GM18867 (cell line): ENCODE data around the gene SLC39A11.
"Not testable (repeated sequence)": the region's sequence is repeated elsewhere in the genome, so short reads cannot be mapped to it uniquely, and the experiment has no call there.

Experiments
- ATAC-seq: cut with Tn5 transposase; IDR thresholded peaks from one replicate; pipeline ENCODE4 v1.9.1; 2021; ENCODE audit warnings: mild to moderate bottlenecking, moderate library complexity; ENCODE audit not compliant: unreplicated experiment

Gene SLC39A11

DNA sequence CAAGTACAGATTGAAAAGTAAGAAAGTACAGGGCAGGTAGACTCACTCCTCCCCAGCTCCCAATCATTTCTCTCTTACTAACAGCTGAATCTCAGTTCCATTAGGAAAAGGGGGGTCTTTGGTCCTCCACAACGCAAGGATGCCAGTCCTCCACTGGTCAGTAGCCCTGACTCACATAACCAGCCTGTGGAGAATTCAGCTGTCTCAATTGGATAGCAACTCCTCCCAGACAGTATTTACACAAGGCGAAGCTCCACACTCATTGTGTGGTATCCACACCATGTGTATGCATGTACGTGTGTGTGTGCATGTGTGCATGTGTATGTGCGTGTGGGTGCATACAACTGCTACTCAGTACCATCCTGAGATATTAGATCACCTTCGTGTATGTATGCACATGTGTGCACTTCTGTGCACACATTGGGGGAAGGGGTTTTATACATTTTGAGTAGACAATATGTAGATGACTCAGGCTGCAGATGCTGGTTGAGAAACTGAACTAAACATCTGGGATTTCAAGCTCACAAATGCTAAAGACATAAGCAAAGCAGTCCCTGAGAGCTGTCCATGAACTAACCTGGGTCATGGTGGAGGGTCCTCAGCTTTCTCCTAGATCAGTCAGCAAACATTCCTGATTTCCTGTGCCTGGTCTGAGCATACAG lies 240.1 kb downstream of the SLC39A11 start:
- no peak for ATAC-seq

DNA sequence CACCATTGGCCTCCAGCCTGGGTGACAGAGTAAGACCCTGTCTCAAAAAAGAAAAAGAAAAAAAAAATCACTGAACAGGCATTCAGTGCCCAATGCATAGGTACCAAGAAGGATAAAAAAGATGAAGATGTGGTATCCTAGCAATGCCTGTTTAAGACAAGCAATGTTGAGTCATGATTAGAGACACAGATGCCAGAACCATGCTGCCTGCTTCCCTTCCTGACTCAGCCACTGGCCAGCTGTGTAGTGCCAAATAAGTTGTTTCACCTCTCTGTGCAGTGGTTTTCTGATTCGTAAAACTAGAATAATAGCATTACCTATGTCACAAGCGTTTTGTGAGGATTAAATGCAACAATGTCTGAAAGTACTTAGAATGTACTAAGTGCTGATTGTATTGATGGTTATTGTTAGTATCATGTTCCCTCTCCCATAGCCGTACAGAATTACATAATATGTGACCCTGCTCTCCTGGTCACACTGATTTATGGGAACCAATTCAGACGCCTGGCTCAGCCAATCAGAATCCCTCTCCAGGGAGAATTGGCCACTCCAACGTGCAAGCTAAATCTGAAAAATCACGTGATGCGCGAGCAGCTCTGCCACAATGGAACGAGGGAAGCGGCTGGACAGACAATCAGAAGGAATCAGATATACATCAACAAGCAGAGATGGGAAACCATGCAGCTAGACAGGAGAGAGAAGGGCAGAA lies 241.9 kb downstream of the SLC39A11 start:
- no peak for ATAC-seq

DNA sequence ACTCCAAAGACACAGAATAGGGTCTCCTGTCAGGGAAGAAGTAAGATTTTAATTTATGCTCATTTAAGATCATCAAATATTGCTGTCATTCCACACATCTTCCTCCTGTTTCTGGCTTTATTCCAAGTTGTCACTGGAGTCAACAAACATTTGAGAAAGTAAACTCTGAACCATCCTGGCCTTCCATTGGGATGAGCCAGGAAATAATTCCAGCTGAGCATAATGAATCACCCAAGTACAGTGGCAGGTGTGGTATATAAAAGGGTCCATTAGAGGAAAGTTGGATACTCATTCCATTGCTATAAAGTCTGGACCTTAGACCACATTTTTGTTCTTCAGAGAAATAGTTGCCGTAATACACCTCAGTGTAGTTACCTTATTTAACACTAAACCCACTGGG lies 246.1 kb downstream of the SLC39A11 start:
- no peak for ATAC-seq

DNA sequence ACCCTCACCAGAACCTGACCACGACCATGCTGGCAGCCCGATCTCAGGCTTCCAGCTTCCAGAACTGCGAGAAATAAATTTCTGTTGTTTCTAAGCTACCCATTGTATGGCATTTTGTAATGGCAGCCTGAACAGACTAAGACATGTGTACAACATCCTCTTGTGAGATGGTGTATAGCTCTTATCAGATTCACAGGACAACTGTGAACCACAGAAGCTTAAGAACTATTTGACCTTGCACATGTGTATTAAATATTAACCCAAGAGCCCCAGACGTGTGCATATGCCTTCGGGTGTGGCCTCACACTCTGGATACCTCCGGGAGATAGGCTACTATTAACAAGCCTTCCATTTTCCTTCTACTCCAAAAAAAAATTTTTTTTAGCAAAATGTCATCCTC lies 248.9 kb downstream of the SLC39A11 start:
- no peak for ATAC-seq

DNA sequence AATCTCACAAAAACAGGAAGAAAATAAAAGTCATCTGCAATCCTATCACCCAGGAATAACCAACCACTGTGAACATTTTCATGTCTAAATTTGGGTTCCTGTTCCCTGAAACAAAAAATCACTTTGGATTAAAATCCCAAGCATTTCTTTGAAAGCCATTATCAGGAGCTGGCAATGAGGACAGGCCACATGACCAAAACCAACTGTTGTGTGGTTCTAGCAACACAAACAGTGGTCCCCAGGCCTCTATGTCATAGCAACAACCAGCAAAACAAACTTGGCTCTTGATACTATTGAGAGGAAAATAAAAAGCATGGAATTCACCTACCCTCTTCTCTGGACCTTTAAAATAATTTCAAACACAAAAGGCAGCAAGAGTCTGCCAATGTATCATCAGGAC lies 252.5 kb downstream of the SLC39A11 start:
- ATAC-seq, result no peak

DNA sequence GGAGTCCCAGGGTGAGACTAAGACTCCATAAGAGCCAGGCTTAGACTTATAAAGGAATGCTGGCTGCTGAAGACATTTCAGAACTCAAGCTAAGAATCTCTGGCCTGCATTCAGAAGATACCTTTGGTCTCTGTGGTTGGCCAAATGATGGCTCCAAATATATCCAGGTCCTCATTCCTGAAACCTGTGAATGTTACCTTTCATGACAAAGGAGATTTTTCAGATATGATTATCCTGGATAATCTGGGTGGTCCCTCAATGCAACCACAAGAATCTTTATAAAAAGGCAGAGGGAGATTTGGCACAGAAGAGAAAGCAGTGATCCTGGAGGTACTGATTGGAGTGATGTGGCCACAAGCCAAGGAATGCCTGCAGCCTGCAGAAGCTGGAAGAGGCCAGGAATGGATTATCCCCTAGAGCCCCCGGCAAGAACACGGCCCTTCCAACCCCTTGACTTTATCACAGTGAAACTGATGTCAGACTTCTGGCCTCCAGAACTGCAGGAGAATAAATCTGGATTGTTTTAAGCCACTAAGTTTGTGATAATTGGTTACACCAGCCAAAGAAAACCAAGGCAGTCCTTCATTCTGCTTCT lies 253.3 kb downstream of the SLC39A11 start:
- no peak for ATAC-seq

DNA sequence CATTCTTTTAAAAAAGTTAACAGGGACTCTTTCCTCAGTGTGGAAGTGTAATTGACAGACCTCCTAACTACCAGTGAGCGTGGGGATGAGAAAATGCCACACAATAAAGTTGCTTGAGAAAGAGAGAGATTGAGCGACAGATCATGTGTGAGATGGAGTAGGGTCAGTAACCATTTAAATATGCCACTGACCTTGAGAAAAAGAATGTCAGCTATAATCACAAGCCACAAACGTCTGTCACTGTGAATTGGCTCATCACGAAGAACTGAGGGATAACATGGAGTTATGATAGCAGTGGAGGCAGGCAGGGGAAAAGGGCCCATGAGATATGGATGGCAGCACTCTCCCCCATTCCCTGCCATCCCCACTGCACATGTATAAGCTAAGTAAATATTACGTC lies 253.9 kb downstream of the SLC39A11 start:
- ATAC-seq, result no peak

DNA sequence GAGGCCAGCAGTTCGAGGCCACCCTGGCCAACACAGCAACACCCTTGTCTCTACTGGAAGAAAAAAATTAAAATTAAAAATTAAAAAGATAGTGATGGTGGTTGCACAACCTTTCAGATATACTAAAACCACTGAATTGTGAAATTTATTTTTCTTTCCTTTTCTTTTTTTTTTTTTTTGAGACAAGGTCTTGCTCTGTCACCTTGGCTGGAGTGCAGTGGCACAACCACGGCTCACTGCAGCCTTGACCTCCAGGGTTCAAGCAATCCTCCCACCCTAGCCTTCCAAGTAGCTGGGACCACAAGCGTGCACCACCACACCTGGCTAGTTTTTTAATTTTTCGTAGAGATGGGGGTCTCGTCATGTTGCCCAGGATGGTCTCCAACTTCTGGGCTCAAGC lies 254.4 kb downstream of the SLC39A11 start:
- ATAC-seq, result no peak

DNA sequence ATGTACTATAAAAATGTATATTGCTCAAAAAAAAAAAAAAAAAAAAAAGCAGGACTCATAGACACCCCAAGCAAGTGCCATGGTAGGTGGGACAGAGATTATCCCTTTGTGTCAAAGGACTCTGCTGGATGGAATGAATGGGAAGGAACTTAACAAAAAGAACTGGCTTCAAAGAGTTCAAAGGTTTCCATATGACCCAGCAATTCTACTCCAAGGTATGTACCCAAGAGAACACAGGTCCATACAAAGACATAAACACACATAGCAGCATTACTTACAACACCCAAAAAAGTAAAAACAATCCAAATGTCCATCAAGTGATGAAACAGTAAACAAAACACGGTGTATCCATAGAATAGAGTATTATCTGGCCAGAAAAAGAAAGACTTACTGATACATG lies 255.2 kb downstream of the SLC39A11 start:
- no peak for ATAC-seq

DNA sequence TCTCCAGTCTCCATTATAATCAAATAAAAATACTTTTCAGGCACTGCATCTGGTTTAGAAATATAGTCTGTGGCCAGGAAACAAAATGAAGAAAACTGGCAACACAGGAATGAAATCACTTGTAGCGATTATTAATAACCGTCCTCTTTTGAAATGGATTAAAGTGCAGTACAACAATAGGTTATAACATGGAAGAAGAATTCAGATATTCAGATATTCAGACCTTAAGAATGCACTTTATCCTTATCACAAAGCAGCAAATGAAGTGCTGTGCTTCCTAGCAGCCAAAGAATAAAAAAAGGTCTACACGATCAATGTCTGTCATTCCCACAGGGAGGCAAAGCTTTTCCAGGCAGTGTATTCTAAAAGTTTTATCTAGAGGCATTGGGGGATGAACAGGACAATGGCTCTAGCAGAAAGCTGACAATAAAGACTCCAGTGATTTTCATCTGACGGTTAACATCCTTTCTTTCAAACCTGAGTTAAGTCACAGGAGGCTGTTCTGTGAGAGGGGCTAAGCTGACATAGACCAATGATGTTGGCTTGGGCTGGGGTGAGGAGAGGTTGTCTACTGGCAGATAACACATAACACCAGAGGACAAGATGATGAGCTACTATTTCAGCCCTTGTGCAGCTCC lies 259.2 kb downstream of the SLC39A11 start:
- no peak for ATAC-seq

DNA sequence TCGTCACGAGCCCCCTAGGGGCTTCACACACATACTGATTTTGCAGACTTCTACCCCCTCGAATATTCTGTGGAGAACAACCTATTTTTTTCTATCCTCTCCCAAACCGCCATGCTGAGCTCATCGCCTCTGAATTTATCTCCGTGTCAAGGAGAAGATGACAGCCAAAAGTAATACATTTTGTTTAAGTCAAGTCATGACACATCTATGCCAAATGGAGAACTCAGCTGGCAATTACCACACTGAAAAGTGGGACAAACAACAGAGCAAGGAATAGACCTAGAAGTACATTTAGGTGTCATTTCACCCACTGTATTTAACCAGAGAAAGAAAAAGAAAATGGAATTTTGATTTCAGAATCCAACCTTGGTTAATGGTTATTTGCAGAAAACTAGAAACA lies 260.2 kb downstream of the SLC39A11 start:
- ATAC-seq, result no peak

DNA sequence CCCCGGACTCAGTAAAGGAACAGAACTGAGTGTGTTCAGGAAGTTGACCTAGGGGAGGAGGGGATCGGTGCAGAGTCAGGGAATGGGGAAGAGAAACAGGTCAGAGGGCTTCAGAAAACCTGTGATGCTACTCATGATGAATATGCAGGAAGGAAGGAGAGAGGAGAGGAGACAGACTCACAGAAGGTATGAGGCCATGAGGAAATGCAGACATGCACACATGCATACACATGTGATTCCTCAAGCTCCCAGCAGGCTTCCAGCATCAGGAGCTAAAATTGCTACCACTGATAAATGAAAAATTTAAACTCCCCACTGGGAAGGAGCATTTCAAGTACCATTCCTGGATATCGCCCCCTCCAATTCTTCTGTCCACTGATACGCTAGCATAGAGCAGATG lies 262.6 kb downstream of the SLC39A11 start:
- no peak for ATAC-seq

DNA sequence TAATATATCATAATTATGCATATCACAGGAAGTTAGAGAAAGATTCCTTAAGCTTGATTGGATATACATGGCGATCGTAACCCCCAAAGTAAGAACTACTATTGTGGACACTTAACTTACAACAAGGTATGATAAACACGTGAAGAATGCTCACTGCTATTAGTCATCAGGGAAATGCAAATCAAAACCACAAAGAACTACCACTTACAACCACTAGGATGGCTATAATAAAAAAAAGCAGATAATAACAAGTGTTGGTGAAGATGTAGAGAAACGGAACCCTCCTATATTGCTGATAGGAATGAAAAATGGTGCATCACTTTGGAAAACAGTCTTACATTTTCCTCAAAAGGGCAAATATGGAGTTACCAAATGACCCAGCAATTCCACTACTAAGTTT lies 265.9 kb downstream of the SLC39A11 start:
- ATAC-seq, result no peak

DNA sequence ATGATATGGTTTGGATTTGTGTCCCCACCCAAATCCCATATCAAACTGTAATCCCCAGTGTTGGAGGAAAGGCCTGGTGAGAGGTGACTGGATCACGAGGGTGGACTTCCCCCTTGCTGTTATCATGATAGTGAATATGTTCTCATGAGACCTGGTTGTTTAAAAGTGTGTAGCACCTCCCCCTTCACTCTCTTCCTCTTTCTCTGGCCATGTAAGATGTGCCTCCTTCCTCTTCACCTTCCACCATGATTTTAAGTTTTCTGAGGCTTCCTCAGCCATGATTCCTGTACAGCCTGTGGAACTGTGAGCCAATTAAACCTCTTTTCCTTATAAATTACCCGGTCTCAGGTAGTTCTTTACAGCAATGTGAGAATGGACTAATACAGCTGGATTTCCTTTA lies 266.4 kb downstream of the SLC39A11 start:
- not testable (repeated sequence) for ATAC-seq

DNA sequence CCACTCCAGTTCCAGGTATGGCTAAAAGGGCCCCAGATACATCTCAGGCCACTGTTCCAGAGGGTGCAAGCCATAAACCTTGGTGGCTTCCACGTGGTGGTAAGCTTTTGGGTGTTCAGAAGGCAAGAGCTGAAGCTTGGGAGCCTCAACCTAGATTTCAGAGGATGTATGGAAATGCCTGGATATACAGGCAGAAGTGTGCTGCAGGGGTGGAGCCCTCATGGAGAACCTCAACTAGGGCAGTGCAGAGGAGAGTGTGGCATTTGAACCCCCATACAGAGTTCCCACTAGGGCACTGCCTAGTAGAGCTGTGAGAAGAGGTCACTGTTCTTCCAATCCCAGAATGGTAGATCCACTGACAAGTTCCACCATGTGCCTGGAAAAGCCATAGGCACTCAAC lies 267.3 kb downstream of the SLC39A11 start:
- ATAC-seq, result no peak

DNA sequence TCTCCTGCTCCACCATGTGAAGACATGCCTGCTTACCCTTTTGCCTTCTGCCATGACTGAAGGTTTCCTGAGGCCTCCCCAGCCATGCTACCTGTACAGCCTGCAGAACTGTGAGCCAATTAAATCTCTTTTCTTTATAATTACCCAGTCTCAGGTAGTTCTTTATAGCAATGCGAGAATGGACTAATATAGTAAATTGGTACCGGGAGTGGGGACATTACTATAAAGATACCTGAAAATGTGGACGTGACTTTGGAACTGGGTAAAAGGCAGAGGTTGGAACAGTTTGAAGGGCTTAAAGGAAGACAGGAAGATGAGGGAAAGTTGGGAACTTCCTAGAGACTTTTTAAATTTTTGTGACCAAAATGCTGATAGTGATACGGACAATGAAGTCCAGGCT lies 268.2 kb downstream of the SLC39A11 start:
- not testable (repeated sequence) for ATAC-seq

DNA sequence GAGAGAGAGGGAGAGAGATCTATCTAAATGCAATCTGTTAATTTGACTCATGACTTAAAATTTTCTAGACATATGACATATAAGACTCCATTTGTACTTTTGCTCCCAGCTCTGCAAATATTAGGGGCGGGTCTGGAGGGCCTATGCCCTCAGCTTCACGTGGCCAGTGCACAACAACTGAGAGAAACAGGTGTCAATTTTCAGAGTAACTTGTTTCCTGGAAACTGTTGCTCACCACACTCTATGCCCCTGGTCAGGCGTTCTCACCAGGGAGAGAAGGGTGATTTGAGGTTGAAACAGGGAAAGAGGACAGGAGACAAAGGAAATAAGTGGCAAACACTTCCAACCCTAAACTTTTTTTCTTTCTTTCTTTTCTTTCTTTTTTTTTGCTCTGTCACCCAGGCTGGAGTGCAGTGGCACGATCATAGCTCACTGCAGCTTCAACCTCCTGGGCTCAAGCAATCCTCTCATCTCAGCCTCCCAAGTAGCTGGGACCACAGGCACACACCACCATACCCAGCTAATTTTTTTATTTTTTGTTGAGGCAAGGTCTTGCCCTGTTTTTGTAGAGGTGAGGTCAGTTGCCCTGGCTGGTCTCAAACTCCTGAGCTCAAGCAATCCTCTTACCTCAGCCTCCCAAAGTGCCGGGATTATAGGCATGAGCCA lies 270.0 kb downstream of the SLC39A11 start:
- ATAC-seq, result no peak

DNA sequence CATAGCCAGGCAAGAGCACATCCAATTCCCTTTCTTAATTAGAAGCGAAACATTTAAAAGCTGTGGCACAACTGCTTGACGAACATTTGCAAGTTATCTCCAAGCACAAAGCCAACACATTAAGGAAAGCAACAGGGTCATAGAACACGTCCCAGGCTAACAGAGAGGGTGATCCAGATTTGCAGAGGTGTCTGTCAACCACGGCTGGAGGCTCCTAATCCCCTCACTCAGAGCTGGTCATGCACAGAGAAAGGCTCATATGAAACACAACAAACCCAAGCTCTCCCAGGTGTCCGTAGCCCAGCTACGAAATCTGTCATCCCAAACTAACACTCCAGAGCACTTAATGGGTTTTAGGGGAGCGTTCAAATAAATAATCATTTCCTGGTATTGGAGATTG lies 276.1 kb downstream of the SLC39A11 start:
- no peak for ATAC-seq

DNA sequence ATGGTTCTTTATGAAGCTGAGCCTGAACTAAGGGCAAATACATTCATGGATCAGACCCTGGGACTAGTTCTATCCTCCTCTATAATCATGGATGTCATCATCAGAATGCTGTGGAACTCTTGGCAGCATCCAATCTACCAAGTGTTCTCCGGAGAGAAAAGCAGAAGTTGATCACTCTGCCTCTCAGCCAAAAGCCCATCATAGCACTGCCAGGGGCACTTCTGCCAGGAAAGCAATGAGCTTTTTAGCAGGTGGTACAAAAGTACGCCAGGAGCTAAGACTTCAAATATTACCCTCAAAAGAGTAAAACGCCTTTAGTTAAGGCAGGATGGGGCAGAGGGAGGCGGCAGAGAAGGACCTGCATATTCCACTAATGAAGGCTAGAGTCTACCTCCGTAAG lies 279.0 kb downstream of the SLC39A11 start:
- ATAC-seq, result no peak

DNA sequence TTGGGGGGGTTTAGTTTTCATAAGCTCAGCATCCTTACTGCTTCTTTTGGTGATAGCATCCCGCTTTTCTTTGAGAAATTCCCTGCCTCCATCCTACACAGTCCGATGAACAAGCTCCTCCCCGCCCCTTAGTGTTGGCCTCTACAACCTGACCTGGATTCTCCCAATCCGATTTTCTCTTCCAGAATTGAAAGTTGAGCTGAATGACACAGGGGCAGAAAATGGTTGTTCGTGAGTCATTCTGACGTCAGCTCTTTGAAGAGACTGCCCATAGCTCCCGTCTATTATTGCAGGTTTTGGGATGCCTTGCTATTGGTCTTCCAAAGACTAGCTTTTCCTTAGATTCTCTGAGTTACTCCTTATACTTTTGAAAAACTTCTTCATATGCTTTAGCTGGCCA lies 279.7 kb downstream of the SLC39A11 start:
- no peak for ATAC-seq

DNA sequence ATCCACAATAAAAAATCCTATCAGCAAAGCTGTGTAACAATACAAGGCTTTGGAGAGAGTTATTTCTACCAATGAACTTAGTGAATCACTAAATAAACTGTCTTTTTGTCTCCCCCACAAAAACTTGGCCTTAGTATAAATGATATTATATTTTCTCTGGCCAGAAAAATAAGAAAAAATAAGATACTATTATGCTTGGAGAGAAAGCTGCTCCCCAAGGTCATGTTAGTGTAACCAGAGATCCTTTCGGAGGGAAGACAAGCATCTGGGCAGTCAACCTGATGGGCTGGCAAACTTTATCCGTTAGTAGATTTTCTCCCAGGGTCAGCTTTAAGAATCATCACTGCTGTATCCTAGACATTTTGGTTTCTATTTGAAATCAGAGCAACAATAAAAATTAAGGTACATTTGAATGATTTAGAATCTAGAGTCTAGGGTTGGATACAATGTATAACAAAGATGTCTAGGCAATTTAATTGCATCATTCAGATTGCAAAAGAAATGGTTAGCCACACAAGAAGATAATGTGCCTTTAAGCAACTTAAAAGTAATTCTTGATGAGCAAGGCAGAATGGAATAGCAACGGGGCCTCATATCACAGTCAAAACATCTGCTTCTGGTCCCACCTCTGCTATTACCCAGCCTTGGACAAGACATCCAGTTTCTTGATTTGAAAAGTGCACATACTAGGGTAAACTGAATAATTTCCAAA lies 280.4 kb downstream of the SLC39A11 start:
- no peak for ATAC-seq
